SJCRH30 (cell line): ENCODE results near the gene LRRFIP2. TPM values are rescaled to one million over a fixed set of nuclear protein-coding genes. Genes with fewer than 3 reads are reported as not detected.

Experiments used
- DNase-seq, 2 experiments: peaks; one replicate each; pipeline ENCODE4 v3.0.0-alpha.2; 2015 to 2020
- H3K27ac ChIP-seq: fragments of 250-450 bp; sonication (Bioruptor Pico); 2 replicates; pipeline ENCODE4 v1.5.1; 2020; ENCODE audit warnings: mild to moderate bottlenecking, moderate library complexity
- H3K27me3 ChIP-seq: fragments of 250-450 bp; sonication (Bioruptor Pico); 2 replicates; pipeline ENCODE4 v1.5.1; 2020; ENCODE audit warnings: mild to moderate bottlenecking, moderate library complexity
- H3K36me3 ChIP-seq: fragments of 250-450 bp; sonication (Bioruptor Pico); 2 replicates; pipeline ENCODE4 v1.5.1; 2020; ENCODE audit warnings: mild to moderate bottlenecking, moderate library complexity
- H3K4me1 ChIP-seq: fragments of 250-450 bp; sonication (Bioruptor Pico); 2 replicates; pipeline ENCODE4 v1.5.1; 2020; ENCODE audit warnings: mild to moderate bottlenecking, moderate library complexity
- H3K4me3 ChIP-seq: fragments of 250-450 bp; sonication (Bioruptor Pico); 2 replicates; pipeline ENCODE4 v1.5.1; 2020; ENCODE audit warnings: mild to moderate bottlenecking, moderate library complexity
- H3K9me3 ChIP-seq: fragments of 250-450 bp; sonication (Bioruptor Pico); replicated peaks from 2 replicates; pipeline ENCODE4 v1.5.1; 2020; ENCODE audit warnings: mild to moderate bottlenecking, moderate library complexity
- total RNA-seq: library from RNA; depleted of rRNA; stranded (reverse); fragments of >200 nt; shearing (Covaris generic); gene quantifications from 2 replicates; pipeline ENCODE4 v1.2.3, GENCODE V29; 2014

The LRRFIP2 gene
- total RNA-seq, 1 experiment from 2014 or later = 34.5 TPM

DNA sequence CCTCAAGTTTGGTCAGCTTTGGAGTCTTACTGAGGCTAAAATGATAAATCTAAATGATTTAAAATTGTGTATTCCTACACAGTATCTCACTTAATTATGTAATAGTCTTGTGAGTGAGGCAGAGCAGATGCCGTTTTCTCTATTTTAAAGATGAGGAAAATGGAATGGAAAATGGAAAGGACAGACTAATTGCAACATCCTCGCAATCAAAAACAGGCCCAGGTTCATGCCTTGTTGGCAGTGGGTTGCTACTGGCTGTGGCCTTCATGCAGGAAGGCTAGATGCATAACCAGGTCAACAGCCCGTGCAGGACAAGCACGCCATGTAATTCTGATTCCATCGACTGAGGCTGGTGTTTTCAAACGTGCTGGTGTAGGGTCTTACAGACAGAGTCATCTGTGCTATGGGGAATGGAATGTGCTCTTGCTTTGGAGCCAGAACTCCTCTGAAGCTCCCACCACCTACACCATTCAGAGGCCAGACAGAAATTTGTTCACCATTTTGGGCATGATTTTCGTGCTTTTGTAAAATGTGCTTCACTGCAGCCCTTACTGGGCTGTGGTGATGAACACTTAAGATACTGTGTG lies 143.2 kb downstream of the LRRFIP2 start:
- DNase-seq = no peak
- Histone ChIP-seq H3K36me3 (peaks cover 24% of the 10 kb centered on the region), H3K9me3 (no peaks in the 10 kb centered on the region), H3K4me3 (no peak overlapping the region), H3K27me3 (no peaks in the 10 kb centered on the region), H3K27ac (no peak overlapping the region), H3K4me1 (no peaks in the 10 kb centered on the region)

DNA sequence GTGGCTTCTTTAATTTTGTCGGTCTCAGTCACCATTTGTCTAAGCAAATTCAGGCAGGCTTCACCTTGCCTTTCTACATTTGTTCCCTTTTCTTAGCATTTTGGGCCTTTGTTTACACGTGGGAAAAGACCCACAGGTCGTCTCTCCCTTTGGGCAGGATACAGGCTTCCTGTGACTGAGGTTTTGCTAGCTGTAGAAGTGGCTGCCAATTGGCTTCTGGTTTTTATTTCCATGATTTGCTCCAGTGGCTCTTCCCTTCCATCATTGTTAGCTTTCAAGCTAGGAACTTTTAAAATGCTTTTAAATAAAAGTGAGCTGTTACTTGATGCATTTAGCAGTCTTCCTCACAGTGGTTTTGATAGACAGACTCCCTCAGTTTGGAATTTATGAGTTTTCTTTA lies 143.8 kb downstream of the LRRFIP2 start:
- Histone ChIP-seq H3K27ac (no peak overlapping the region), H3K9me3 (no peaks in the 10 kb centered on the region)

GRCh38 chr3:37029516-37030163 lies 144.7 kb downstream of the LRRFIP2 start:
- Histone ChIP-seq H3K9me3 (no peaks in the 10 kb centered on the region), H3K4me1 (no peaks in the 10 kb centered on the region), H3K4me3 (no peak overlapping the region), H3K27me3 (no peaks in the 10 kb centered on the region), H3K27ac (no peak overlapping the region), H3K36me3 (peaks cover 18% of the 10 kb centered on the region; the same call in 1 of the 2 replicates)
- DNase-seq = no peak

More for the DNA sequence above, 143.8 kb downstream of the LRRFIP2 start:
- H3K27me3 ChIP-seq = no peaks in the 10 kb centered on the region
- no peaks in the 10 kb centered on the region for H3K4me1 ChIP-seq
- no peak for DNase-seq
- no peak overlapping the region for H3K4me3 ChIP-seq
- peaks cover 21% of the 10 kb centered on the region; the same call in 1 of the 2 replicates for H3K36me3 ChIP-seq

DNA sequence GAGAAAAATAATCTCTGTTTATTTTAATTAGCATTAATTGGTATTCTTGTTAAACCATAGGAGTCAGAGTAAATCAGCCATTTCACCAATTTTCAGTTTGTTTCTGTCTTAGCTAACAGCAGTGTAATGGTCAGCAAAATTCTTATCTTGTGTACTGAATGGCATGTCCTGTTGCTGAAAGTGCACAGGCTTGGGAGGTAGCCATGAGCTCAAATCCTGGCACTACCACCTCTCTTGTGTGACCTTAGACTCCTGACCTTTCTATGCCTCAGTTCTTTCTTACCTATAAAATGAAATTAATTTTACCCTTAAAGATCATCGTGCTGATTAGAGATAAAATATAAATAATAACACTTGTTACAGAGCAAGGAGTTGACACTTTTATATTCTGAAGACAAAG lies 145.3 kb downstream of the LRRFIP2 start:
- DNase-seq = no peak
- Histone ChIP-seq H3K9me3 (no peaks in the 10 kb centered on the region), H3K4me3 (no peak overlapping the region), H3K27me3 (no peaks in the 10 kb centered on the region), H3K4me1 (no peaks in the 10 kb centered on the region), H3K36me3 (peaks cover 23% of the 10 kb centered on the region; the same call in 1 of the 2 replicates), H3K27ac (no peak overlapping the region)

DNA sequence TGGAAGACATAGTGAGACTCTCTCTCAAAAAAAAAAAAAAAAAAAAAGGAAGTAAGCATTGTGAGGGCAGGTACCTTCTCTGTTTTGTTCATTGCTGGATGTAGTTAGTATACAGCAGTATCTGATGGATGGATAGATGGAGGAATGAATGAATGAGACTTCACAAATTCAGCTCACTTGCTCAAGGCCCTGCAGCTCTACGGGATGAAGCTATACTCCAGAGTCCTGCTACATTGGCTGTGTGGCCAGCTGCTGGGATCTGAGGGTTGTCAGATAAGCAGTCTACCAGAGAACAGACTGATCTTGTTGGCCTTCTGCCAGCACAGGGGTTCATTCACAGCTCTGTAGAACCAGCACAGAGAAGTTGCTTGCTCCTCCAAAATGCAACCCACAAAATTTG lies 146.1 kb downstream of the LRRFIP2 start:
- Histone ChIP-seq H3K27me3 (no peaks in the 10 kb centered on the region), H3K36me3 (peaks cover 22% of the 10 kb centered on the region; the same call in 1 of the 2 replicates)

DNA sequence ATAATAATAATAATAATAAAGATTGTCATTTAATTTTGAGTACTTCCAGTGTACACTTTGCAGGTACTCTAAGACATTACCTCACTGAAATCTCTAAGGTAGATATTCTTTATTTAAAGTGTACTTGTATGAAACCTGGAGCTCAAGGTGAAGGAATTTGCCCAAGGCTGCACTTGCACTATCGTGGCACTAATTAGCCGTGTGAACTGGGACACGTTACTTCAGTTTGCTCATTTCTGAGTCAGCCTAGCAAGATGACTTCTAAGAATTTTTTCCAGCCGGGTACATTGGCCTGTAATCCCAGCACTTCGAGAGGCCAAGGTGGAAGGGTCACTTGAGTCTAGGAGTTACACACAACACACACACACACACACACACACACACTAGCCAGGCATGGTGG lies 147.5 kb downstream of the LRRFIP2 start:
- Histone ChIP-seq H3K9me3 (no peaks in the 10 kb centered on the region), H3K27me3 (no peaks in the 10 kb centered on the region), H3K4me3 (no peak overlapping the region), H3K27ac (no peak overlapping the region), H3K36me3 (peaks cover 14% of the 10 kb centered on the region; the same call in 1 of the 2 replicates), H3K4me1 (no peaks in the 10 kb centered on the region)
- no peak for DNase-seq

More for the DNA sequence above, 146.1 kb downstream of the LRRFIP2 start:
- no peak overlapping the region for H3K27ac ChIP-seq
- peak; percentile 7 to 30 for DNase-seq
- no peak overlapping the region for H3K4me3 ChIP-seq
- no peaks in the 10 kb centered on the region for H3K4me1 ChIP-seq
- H3K9me3 ChIP-seq = no peaks in the 10 kb centered on the region

DNA sequence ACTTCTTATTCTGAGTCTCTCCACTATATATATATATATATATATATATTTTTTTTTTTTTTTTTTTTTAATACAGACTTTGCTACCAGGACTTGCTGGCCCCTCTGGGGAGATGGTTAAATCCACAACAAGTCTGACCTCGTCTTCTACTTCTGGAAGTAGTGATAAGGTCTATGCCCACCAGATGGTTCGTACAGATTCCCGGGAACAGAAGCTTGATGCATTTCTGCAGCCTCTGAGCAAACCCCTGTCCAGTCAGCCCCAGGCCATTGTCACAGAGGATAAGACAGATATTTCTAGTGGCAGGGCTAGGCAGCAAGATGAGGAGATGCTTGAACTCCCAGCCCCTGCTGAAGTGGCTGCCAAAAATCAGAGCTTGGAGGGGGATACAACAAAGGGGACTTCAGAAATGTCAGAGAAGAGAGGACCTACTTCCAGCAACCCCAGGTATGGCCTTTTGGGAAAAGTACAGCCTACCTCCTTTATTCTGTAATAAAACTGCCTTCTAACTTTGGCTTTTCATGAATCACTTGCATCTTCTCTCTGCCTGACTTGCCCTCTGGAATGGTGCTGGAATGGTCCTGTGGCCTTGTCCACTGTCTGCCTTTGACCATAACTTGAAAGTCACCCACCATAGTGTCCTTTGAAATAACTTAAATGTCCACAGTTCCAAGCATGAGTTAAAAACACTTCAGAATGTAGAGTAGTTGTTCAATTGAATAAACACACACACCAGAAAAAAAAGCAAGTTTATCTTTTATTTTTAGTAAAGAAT lies 148.6 kb downstream of the LRRFIP2 start:
- Histone ChIP-seq H3K9me3 (no peaks in the 10 kb centered on the region), H3K27ac (no peak overlapping the region), H3K36me3 (peaks cover 14% of the 10 kb centered on the region; the same call in 1 of the 2 replicates), H3K4me1 (no peaks in the 10 kb centered on the region), H3K4me3 (no peak overlapping the region), H3K27me3 (no peaks in the 10 kb centered on the region)
- no peak for DNase-seq

GRCh38 chr3:37024820-37025405 lies 149.5 kb downstream of the LRRFIP2 start:
- Histone ChIP-seq H3K4me3 (no peak overlapping the region), H3K36me3 (peaks cover 14% of the 10 kb centered on the region; the same call in 1 of the 2 replicates), H3K4me1 (no peaks in the 10 kb centered on the region), H3K9me3 (no peaks in the 10 kb centered on the region), H3K27ac (no peak overlapping the region), H3K27me3 (no peaks in the 10 kb centered on the region)
- no peak for DNase-seq

- H3K4me3 ChIP-seq = no peak overlapping the region
- no peaks in the 10 kb centered on the region for H3K4me1 ChIP-seq
- H3K9me3 ChIP-seq = no peaks in the 10 kb centered on the region
- H3K27me3 ChIP-seq = no peaks in the 10 kb centered on the region
- peak in 1 of 2 experiments; percentile 6 for DNase-seq
- peaks cover 11% of the 10 kb centered on the region; the same call in 1 of the 2 replicates for H3K36me3 ChIP-seq
- no peak overlapping the region for H3K27ac ChIP-seq
Measured at GRCh38 chr3:37024092-37024491, 150.3 kb downstream of the LRRFIP2 start.

DNA sequence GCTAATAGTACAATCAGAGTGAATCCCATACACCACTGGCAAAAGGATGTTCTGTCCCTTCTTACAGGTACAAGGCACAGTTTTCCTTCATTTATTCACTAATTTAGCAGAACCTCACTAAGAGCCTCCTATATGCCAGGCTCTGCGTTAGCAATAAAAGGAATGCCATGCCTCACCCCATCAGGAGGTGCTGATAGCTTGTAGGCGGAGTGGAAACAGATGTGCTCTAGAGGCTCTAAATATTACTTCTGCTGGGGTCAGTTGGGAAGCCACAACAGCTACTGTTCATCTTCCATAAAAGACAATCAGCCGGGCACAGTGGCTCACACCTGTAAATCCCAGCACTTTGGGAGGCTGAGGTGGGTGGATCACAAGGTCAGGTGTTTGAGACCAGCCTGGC lies 156.7 kb downstream of the LRRFIP2 start:
- Histone ChIP-seq H3K36me3 (peaks cover 15% of the 10 kb centered on the region; the same call in 1 of the 2 replicates), H3K4me1 (no peaks in the 10 kb centered on the region), H3K9me3 (no peaks in the 10 kb centered on the region), H3K27me3 (no peaks in the 10 kb centered on the region), H3K4me3 (no peak overlapping the region), H3K27ac (no peak overlapping the region)
- no peak for DNase-seq

DNA sequence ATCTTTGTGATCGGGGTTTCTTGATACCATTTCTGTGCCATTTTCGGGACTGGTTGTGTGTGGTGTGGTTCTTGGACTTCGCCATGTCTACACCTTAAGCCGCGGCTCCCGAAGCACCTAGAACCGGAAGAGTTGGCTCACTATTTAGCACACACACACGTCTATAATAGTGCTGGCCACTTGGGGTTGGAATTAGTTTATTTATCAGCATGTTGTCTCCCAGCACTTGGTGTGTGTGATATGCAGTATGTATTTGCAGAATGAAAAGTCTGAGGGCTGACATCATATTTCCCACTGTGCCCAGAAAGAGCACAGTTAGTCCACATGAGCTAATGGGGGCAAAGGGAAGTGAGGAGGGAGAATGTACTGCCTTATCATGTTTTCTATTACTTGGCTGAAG lies 157.5 kb downstream of the LRRFIP2 start:
- Histone ChIP-seq H3K27ac (no peak overlapping the region), H3K36me3 (peaks cover 18% of the 10 kb centered on the region; the same call in 1 of the 2 replicates), H3K27me3 (no peaks in the 10 kb centered on the region), H3K9me3 (no peaks in the 10 kb centered on the region), H3K4me3 (no peak overlapping the region), H3K4me1 (no peaks in the 10 kb centered on the region)
- DNase-seq = no peak

- Histone ChIP-seq H3K4me3 (no peak overlapping the region), H3K27ac (no peak overlapping the region), H3K27me3 (no peaks in the 10 kb centered on the region), H3K36me3 (peaks cover 18% of the 10 kb centered on the region; the same call in 1 of the 2 replicates), H3K4me1 (no peaks in the 10 kb centered on the region), H3K9me3 (no peaks in the 10 kb centered on the region)
- DNase-seq = no peak
Measured at GRCh38 chr3:37015642-37016041, 158.7 kb downstream of the LRRFIP2 start.

GRCh38 chr3:37014620-37015019 lies 159.8 kb downstream of the LRRFIP2 start:
- Histone ChIP-seq H3K36me3 (peaks cover 18% of the 10 kb centered on the region; the same call in 1 of the 2 replicates), H3K27me3 (no peaks in the 10 kb centered on the region), H3K4me3 (no peak overlapping the region), H3K27ac (no peak overlapping the region), H3K4me1 (no peaks in the 10 kb centered on the region), H3K9me3 (no peaks in the 10 kb centered on the region)
- DNase-seq = no peak
